HG03097 (cell line): ENCODE measurements around the gene CYB5A.

Source experiments
- ATAC-seq: cut with Tn5 transposase; IDR thresholded peaks from one replicate; pipeline ENCODE4 v1.9.1; 2021; ENCODE audit not compliant: unreplicated experiment, low FRiP score

CYB5A gene

DNA sequence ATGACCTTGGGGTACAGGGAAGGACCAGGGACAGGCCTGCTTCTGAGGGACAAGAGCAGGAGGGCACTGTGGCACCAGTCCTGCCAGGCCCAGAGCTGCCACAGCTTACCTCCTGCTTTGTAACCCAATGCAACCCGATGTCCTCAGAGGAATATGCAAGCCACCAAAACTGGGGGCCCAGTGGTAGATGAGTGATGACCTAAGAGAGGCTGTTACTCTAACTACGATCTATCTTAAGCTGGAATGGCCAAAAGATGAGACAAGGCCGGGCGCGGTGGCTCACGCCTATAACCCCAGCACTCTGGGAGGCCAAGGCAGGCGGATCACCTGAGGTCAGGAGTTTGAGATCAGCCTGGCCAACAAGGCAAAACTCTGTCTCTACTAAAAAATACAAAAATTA is 12.8 kb downstream of the CYB5A start:
- ATAC-seq, result no peak

DNA sequence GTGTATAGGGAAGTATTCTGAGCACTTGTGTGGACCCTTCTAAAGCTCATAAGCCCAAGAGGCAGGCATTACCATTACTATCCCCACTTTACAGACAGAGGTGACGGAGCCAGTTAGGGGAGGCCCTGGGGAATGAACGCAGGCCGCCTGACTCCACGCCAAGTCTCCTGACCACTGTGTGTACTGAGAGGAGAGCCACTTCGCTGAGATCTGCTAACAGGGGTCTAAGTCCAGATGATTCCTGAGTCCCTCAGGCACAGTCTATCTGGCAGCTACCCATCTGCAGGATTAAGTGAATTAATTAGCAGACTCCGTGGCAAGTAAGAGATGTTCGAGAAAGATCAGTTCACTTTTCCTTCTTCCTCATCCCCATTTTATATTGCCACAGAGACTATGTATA is 13.7 kb downstream of the CYB5A start:
- ATAC-seq, result no peak

DNA sequence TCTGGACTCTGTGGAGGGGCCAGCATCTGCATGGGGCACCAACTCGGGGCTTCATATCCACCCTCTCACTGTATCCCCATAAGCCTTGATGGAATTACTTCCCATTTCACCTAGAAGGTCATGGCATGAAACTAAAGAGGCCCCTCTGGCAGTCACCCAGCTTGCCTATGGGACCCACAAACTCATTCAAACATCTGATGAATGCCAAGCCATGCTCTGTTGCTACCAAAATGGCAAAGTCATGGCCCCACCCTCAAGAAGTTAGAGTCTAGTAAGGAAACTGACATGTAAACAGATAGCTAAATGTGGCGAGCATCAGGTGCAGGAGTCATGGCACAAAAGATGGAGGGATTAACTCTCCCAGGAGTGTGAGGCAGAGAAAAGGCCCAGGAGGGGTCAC is 14.5 kb downstream of the CYB5A start:
- no peak for ATAC-seq

DNA sequence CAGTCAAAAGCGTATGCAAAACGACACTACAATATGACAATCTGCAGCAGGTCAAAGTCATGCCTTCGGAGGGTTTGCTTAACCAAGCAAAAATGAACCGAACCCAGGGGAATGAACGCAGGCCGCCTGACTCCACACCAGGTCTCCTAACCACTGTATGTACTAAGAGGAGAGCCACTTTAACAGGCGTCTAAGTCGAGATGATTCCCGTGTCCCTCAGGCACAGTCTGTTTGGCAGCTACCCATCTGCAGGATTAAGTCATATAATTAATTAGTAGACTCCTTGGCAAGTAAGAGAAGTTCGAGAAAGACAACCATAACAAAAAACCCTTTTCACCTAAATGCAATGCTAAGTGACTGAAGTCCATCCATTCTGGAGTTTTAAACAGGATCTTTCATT is 15.2 kb downstream of the CYB5A start:
- no peak for ATAC-seq

DNA sequence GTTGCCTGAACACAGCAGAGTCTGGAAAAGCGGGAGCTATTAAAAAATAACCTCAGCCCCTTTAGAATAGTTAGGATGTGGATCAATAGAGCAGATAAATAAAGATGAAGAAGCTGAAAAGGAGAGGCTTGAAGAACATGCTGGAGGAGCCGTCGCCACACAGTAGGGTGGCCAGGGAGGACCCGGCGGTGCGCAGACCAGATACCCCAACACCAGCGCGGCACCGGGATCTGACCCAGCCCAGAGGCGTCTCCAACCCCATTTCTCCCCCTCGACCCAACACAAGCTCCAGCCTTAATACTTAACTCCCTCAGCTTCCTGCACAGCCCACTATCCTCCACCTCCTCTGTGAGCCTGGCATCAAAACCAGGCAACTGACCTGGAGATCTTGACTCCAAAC is 16.0 kb downstream of the CYB5A start:
- no peak for ATAC-seq

DNA sequence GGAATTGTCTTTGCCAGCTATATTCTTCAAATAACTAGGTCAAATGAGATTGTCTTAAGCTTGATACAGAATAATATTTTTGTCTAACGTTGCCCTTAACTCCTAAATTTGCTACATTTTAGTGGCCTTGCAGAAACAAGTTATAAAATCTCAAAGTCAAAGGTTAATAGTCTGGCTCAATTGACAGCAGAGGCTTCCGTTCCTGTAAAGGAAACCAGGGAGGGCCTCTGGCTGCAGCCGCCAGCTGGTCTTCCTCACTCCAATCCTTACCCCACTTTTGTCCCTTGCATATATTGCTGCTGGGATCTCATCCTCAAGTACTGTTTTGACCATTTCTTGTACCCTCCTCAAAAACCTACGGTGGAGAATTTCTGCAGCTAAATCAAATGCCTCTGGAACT is 17.1 kb downstream of the CYB5A start:
- no peak for ATAC-seq

DNA sequence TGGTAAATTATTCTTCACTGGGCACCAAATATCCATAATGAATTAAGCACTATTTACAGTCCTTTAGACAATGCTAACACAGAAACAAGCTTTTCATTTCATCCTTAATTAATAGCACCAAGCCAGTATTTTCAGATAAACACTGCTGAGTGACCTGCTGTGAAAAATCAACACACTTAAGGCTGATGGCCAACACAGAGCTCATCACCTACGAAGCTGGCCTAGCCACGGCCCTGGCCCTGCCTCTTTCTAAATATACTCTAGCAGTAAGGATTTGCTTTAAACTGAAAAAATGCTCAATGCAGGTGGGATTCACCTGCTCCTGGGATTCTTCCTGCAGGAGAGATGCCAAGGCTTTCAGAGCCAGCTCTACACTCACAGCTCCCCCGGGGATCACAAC is 18.4 kb downstream of the CYB5A start:
- ATAC-seq, result no peak

DNA sequence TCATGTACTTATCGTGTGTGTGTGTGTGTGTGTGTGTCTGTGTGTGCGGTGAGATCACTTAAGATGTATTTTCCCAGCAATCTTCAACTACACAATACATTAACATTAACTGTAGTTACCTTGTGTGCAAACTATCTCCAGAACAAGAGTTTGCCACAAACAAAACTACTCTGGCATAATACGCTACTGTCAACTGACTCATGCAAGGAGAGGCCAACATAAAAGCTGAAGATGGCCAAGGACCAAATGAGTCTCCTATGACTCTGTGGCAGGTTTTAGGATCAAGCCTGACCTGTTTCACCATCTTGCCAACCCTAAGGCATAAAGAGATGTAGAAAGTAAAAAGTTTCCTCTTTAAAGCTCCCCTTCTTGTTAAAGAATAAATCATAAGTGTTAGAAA is 20.1 kb downstream of the CYB5A start:
- ATAC-seq, result no peak

DNA sequence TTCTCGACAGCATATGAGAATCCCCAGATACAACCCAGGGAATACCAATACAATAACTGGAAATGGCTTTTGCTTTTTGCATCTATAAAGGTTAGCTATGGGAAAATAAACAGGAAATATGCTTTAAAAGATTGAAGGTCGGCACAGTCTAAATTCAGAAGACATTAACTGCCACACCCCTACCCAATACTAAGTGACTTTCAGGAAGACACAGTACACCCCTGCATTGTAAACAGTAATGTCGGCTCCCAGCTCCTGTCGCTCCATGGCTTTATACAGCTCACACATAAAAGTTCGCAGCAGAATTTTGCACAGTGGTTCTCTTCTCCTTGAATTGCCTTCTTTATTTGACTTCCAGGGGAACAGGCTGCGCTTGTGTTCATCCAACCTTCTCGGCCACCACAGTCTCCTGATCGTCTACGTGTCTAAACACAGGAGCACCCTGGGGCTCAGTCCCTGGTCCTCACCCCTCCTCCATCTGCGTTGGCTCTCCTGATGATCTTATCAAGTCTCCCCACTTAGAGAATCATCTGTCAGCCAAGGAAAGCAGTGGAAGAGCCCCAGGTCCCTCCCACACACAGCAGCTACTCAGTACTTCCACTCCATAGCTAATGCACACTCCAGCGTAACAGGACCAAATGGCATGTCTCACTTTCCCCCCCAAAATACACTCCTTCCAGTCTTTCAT is 22.7 kb downstream of the CYB5A start:
- no peak for ATAC-seq

DNA sequence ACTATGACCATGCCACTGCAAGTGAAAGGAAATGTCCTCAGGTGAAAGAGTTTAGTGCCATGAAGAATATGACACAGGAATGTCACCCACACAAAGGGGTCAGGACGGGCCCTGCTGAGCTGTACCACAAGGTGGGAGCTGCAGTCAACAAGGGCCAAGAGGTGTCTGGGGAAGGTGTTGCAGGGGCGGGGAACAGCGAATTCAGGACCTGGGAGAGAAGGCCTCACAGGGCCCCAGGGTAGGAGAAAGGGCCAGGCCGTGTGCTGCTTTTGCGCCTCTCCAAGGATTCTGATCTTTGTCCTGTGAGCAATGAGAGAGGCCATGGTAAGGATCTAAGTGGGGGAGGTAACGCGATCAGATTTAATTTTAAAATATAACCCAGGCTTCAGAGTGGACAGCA is 23.6 kb downstream of the CYB5A start:
- ATAC-seq, result no peak

DNA sequence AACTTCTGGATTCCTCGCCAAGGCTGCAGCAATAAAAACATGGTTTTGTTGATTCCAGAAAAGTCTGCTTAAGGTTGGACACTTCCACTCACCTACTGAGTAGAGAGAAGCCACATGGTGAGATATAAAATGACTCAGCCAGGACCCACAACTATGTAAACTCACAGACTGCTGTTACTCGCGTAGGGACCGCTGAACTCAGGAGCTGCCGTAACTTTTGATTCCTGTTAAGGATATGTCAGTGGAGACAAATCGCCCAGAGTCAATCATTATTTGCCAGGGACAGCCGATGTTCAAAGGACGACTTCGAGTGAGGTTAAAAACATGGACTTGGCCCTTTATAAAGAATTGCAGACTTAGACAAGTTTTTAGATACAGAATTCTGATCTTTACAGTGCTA is 25.6 kb downstream of the CYB5A start:
- ATAC-seq, result no peak

DNA sequence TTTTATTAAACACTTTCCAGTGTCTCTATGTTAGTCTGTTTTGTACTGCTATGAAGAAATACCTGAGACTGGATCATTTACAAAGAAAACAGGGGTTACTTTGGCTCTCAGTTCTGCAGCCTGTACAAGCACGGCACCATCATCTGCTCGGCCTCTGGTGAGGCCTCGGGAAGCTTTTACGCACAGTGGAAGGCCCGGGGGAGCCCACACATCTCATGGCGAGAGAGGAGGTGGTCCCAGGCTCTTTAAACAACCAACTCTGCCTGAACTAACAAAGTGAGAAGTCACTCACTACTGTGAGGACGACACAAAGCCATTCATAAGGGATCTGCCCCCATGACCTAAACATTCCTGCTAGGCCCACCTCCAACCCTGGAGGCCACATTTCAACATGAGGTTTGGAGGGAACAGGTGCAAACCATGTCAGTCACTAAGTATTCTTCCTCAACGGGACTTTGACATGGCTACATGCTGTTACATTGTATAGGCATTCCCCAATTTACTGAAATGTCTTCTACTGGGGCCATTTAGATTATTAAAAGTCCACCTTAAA is 26.1 kb downstream of the CYB5A start:
- ATAC-seq, result no peak

DNA sequence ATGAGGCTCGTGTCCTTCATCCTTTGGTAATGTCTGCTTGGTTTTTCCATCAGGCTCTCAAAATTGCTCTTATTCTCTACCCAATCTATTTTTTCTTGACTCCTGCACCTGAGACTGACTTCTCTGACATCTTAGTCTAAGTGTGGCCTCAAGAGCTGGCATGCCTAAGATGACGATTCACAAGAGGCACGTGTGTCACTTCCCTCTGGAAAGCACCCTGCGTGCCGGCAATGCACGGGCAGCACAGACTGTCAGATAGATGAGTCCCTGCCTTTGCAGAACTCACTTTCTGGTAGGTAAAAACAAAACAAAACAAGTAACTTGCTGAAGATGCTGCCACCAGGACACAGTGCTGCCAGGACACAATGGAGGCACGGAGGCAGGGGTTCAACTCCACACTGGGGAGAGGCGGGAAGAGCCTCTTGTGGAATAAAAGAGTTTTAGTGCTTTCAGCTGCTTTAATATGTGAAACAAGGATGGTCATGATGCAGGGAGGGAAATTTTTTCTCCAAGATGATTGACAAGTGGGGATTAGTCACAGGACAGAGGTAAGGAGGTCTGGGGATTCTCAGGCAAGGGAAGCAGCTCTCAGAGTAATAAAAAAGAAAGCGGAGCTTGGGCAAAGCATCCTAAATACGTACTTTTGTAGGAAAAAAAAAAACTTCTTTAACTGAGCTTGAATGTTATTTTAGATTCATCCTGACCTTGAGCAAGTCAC is 27.3 kb downstream of the CYB5A start:
- peak; percentile 68 for ATAC-seq

DNA sequence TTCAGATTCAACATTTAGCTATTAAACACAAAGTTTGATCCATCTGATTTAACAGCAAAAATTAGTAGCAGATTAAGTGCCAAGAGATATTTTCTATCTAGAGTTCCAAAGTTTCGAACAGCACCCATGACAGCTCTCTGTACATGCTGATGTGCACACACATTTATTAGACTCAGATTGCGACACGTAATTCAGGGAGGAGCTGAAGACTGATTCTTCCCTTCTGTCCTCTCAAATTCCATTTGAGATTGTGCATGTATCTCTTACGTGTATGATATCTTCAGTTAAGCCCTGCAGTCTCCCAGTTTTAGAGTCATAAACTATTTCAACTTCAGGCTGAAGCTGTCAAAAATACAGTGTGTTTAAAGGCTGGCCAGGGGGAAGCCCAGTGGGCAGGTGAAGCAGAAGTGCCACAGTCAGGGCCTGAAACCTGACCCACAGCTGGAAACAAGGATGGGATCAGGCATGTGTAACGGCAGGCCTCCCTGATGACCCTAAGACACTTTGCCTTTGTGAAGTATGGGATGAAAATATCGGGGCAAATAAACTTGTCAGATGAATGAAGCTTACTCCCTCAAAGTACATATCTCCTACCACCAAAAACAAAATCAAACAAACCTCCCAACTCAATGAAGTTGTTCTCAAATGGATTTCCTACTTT is 30.6 kb downstream of the CYB5A start:
- no peak for ATAC-seq

DNA sequence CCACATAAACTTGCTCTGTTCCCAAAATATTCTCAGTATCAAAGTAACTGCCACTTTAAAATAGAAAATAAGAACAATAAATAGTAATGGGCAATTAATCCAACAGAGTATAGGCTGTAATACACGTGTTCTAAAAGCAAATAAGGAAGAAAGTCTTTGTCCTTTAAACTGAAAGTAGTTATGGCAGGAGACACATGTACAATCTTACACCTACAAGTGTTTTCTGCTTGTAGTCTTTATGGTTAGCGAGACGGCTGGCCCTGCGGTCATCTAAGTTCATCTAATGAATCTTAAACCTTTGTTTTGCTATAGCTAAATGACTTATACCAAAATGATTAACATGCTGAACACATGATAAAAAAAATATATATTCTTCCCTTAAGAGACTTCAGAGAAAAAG is 32.4 kb downstream of the CYB5A start:
- no peak for ATAC-seq

DNA sequence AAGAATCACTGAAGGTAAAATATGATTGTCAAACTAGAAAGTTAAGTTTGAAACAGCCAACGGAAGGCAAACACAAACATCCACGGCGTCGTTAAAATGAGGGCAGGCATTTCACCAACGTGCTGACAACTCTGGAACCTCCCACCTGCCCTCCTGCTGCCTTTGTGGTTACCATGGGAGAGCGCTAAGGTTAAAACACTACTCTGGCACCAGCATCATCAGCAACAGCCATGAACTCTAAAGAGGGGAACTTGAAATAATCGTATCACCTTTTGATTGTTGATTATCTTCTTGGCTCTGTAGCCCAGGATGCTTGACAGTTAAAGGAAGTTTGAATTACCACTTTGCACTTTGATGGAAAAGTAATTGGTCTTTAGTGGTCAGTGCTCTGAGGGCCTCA is 34.7 kb downstream of the CYB5A start:
- no peak for ATAC-seq

DNA sequence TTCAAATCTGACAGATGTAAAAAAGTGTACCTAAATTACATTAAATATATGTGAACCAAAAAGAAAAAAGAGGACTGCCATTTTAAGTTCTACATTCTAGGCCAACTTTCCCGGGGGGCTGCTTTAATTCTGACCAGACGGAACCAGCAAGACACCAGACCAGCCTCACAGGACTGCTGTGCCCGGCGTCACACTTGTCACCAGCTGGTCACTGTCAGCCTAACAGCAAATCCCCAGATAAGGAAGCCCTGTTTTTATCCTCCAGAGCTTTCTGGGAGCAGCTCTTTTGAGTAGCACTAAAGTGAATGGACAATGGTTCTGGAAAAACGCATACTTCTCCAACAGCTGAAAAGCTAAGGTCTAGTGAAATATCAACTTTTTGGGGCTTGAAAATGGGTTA is 35.6 kb downstream of the CYB5A start:
- no peak for ATAC-seq

DNA sequence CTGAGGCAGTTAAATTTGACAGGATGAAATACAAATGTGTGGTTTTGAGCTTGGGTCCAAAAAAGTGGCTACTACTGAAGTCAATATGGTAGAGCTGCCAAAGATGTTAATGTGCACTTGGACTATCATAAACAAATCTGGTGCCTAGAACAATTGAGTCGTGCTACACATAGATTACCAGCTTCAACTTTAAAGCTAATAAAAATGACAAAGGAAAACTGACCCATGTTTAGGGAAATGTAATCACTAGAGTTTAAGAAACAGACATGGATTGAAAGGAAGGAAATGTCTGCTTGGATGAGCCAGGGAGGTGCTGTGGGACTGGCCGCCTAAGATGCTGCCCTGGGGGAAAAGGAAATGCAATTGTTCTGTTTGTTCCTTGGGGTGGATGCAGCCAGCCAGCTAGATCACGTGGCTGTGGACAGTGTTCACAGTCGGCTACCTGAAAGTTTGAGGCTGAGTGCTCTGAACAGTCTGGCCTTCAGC is 36.6 kb downstream of the CYB5A start:
- no peak for ATAC-seq

DNA sequence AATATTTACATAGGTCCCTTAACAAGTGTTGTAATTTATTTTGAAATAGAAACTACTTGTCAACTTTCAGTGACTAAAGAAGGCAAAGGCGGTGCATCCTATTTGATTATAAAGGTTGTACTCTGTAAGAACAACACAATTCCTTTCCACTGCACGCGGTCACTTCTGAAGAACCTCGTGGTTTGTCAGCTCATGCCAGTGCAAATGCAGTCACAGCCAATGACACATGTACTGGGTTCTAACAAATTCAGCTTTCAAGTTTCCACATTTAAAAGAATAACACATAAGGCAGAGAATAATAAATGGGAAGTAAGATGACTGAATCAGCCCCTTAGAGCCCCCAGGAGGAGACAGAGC is 39.7 kb downstream of the CYB5A start:
- ATAC-seq, result no peak

DNA sequence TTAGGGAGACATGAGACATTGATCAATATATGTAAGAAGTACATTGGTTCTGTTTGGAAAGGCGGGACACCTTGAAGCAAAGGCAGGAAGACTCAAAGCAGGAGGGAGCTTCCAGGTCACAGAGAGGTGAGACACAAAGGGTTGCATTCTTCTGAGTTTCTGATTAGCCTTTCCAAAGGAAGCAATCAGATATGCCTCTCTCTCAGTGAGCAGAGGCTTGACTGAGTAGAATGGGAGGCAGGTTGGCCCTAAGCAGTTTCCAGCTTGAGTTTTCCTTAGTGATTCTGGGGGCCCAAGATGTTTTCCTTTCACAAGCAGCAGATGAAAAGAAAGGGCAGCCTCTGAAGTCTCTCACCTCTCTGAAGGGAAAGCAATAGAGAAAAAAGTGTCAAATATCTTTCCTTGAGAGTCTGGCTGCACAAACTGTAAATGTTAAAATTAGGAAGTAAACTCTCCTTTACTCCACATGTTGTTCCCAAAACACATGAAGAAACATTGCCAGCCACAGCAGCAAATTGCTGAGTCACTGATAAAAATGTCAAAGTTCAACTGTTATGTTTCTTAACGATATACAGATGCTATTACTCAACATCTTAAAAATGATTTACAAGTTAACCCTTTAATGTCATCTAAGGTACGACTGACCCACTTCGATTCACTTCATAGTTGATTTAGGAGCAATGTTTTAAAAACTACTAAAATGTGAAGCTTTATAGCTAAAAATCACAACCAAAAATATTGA is 40.3 kb downstream of the CYB5A start:
- no peak for ATAC-seq

DNA sequence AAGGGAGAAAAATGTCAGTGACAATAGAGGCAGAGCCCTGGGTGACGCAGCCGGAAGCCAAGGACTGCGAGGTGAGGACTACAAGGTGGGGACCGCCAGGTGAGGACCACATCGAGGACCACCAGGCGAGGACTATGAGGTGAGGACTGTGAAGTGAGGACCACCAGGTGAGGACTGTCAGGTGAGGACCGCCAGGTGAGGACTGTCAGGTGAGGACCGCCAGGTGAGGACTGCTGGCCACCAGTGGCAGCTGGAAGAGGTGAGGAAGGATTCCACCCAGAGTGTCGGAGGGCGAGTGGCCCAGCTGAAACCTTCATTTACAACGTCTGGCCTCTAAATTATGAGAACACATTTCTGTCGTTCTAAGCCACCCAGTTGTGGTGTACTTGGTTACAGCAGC is 41.6 kb downstream of the CYB5A start:
- no peak for ATAC-seq
